ENCODE data around the gene SLC10A4.
A peak's percentile ranks its signal among the peaks of the same experiment; 100 is the strongest.
"Not testable (repeated sequence)": the region's sequence is repeated elsewhere in the genome, so short reads cannot be mapped to it uniquely, and the experiment has no call there.

SLC10A4 gene, protein sequence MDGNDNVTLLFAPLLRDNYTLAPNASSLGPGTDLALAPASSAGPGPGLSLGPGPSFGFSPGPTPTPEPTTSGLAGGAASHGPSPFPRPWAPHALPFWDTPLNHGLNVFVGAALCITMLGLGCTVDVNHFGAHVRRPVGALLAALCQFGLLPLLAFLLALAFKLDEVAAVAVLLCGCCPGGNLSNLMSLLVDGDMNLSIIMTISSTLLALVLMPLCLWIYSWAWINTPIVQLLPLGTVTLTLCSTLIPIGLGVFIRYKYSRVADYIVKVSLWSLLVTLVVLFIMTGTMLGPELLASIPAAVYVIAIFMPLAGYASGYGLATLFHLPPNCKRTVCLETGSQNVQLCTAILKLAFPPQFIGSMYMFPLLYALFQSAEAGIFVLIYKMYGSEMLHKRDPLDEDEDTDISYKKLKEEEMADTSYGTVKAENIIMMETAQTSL

DNA sequence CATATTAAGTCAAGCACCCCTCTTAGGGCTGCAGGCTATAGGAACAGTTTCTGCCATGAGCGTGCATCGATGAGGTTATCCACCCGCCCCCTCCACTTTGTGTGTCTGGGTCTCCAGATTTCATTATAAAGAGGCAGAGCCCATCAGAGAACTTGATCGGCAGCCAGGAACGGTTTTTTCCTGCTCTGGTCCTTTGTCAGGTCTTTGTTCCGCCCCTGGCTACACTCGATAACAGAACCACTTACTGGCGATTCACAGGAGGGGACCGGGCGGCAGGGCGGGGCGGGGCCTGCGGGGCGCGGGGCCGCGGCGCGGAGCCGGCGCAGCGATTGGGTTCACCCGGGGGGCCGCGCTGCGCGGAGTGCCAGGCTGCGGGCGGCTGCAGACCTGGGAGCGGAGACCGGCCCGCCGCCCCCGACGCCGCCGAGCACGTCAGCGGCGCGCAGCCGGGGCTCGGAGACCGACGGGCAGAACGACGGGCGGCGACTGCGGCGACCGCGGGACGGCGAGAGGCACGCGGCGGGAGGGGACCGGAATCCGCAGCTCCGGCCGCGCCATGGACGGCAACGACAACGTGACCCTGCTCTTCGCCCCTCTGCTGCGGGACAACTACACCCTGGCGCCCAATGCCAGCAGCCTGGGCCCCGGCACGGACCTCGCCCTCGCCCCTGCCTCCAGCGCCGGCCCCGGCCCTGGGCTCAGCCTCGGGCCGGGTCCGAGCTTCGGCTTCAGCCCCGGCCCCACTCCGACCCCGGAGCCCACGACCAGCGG is at the start of gene SLC10A4:
Gene SLC10A4, plus strand, starts transcription at position 338 of the 771 bp plus-strand sequence. Its CDS starts 219 bp downstream, at position 557.
- no peak for DNase-seq (ENCODE audit: low read depth)
- no peak within 1 kb of the TSS for H3K4me3 ChIP-seq (replicated peaks; ENCODE audit: low read depth, low read length)
- TF ChIP-seq, protein P1, sequence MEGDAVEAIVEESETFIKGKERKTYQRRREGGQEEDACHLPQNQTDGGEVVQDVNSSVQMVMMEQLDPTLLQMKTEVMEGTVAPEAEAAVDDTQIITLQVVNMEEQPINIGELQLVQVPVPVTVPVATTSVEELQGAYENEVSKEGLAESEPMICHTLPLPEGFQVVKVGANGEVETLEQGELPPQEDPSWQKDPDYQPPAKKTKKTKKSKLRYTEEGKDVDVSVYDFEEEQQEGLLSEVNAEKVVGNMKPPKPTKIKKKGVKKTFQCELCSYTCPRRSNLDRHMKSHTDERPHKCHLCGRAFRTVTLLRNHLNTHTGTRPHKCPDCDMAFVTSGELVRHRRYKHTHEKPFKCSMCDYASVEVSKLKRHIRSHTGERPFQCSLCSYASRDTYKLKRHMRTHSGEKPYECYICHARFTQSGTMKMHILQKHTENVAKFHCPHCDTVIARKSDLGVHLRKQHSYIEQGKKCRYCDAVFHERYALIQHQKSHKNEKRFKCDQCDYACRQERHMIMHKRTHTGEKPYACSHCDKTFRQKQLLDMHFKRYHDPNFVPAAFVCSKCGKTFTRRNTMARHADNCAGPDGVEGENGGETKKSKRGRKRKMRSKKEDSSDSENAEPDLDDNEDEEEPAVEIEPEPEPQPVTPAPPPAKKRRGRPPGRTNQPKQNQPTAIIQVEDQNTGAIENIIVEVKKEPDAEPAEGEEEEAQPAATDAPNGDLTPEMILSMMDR (IDR thresholded peaks at IDR 0.05; ENCODE audit: low read length, missing control alignments): no peak

DNA sequence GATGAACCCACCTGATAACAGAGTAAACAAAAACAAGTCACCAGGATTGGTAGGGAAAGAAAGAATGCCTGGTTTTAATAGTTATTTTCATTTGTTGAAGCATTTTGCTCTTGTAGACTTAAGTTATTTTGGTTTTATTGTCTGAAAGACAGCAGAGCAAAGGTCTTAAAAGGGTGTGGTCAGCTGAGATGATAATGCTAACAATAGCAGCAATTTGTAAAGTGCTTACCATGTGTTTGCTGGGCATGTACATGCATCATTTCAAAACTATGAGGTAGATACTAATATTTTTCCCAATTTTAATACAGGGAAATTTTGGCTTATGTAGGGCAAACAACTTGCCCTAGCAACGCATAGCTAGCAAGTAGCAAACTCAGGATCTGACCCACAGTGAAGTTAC is 46.8 kb upstream of the SLC10A4 start:
- DNase-seq (ENCODE audit: low read depth): peak; percentile 5
- no peak overlapping the region for H3K4me3 ChIP-seq (replicated peaks; ENCODE audit: low read depth, low read length)
- TF ChIP-seq, protein P1 (IDR thresholded peaks at IDR 0.05; ENCODE audit: low read length, missing control alignments): no peak

DNA sequence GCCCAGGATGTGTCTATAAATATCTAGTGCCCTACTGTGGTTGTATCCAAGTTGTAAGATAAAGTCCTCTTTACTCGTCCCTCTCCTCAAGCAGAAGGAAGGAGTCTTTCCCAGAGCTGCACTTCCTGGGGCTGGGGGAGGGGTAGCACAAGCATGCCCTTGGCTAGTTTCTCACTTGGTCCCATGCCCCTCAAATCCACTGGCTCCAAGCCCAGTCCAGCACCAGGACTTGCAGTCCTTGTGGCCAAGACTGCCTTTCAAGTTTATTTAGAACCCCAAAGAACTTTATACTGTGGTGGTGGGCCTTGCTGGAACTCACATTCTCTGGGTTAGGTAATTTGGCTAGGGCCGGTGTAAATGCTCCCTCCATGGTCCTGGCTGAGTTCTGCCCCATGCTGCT is 43.2 kb upstream of the SLC10A4 start:
- DNase-seq (ENCODE audit: low read depth): peak; percentile 6
- TF ChIP-seq, protein P1 (IDR thresholded peaks at IDR 0.05; ENCODE audit: low read length, missing control alignments): no peak
- no peak overlapping the region for H3K4me3 ChIP-seq (replicated peaks; ENCODE audit: low read depth, low read length)

DNA sequence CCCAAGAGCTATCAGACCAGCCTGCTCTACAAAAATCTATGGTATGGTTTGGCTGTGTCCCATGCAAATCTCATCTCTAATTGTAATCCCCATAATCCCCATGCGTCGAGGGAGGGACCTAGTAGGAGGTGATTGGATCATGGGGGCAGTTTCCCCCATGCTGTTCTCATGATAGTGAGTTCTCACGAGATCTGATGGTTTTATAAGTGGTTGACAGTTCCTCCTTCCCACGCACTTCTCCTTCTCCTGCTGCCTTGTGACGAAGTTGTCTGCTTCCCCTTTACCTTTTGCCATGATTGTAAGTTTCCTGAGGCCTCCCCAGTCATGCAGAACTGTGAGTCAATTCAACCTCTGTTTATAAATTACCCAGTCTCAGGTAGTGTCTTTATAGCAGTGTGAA is 42.2 kb upstream of the SLC10A4 start:
- DNase-seq (ENCODE audit: low read depth); H3K4me3 ChIP-seq (replicated peaks; ENCODE audit: low read depth, low read length): not testable (repeated sequence)

DNA sequence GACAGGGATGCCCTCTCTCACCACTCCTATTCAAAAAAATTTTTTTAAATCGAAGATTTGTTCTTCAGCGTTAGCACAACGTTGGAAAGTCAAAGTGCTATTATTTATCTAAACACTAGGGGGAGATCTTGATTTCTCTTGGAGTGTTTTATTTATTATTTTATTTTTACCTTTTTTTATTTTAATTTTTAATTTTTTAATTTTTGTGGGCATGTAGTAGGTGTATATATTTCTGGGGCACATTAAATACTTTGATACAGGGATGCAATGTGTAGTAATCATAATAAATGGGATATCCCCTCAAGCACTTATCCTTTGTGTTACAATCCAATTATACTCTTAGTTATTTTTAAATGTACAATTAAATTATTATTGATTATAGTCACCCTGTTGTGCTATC is 37.4 kb upstream of the SLC10A4 start:
- DNase-seq (ENCODE audit: low read depth): peak; percentile 49
- no peak overlapping the region for H3K4me3 ChIP-seq (replicated peaks; ENCODE audit: low read depth, low read length)
- TF ChIP-seq, protein P1 (IDR thresholded peaks at IDR 0.05; ENCODE audit: low read length, missing control alignments): peak; percentile 46

DNA sequence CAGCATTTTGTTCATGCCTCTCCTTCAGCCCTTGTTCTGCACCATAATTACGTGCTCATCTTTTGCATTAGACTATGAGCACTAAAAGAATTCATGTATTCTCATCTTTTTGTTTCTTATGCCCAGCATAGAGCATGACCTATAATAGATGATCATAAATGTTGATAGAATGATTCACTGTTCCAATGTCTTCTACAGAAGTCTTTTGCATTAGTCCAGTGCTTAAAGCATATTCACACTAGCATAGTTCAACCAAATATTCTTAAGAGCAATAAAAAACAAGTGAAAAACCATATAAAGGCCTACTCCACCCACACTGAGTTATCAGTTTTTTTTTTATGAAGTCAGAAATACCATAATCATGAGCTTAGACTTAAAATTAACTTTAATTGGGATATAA is 36.5 kb upstream of the SLC10A4 start:
- no peak for DNase-seq (ENCODE audit: low read depth)
- TF ChIP-seq, protein P1 (IDR thresholded peaks at IDR 0.05; ENCODE audit: low read length, missing control alignments): no peak
- no peak overlapping the region for H3K4me3 ChIP-seq (replicated peaks; ENCODE audit: low read depth, low read length)

DNA sequence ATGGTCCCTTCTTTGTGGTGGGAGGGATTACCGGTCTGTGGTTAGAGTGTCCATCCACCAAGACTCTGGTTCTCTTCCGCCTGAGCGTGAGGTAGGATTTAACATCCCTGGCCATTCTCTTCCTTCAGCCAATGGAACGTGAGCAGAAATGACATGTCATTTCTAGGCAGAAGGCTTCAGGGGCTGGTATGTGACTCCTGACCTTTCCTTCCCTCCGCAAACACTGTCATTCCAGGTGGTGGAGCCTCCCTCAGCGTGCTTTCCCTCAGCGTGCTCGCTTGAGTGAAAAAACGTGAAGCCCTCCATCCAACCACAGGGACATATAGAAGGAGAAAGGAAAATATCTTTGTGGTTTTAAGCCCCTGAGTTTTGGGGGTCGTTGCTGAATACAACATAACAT is 34.0 kb upstream of the SLC10A4 start:
- no peak overlapping the region for H3K4me3 ChIP-seq (replicated peaks; ENCODE audit: low read depth, low read length)
- TF ChIP-seq, protein P1 (IDR thresholded peaks at IDR 0.05; ENCODE audit: low read length, missing control alignments): no peak
- no peak for DNase-seq (ENCODE audit: low read depth)
